Fibroblast of mammary gland (primary cell): Measurements from ENCODE around the gene CLEC12A.
"Not testable (repeated sequence)": the region's sequence is repeated elsewhere in the genome, so short reads cannot be mapped to it uniquely, and the experiment has no call there.

Experiments used
- DNase-seq: peaks from one replicate; pipeline ENCODE4 v3.0.0-alpha.2; 2010; ENCODE audit warnings: low read depth
- H3K4me3 ChIP-seq: 2 replicates; pipeline ENCODE4 v1.5.1; 2011; ENCODE audit warnings: low read depth, mild to moderate bottlenecking, low read length, moderate library complexity; ENCODE audit not compliant: control insufficient read depth
- CTCF ChIP-seq: conservative IDR thresholded peaks from 2 replicates; pipeline ENCODE4 v1.5.1; 2011; ENCODE audit warnings: low read depth, low read length, inconsistent platforms; ENCODE audit not compliant: control insufficient read depth, insufficient read depth

Gene CLEC12A

DNA sequence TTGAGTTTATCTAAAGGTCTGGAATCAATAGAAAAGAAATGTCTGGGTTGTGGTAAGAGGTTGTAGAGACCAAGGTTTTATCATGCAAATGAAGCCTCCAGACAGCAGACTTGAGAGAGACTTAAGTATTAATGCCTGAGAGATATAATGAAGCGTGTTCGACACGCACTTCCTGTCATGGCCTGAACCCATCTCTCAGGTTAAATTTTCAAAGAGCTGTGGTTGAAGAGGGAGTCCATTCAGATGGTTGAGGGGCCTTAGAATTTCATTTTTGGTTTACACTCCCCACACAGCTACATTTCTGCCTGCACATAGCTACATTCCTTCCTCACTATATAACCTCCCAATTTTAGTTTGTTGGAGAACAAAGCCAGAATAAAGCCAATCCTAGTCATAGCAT, 10.1 kb upstream of the CLEC12A start:
- no peak for DNase-seq
- H3K4me3 ChIP-seq = no peak overlapping the region
- no peak for TF ChIP-seq CTCF

DNA sequence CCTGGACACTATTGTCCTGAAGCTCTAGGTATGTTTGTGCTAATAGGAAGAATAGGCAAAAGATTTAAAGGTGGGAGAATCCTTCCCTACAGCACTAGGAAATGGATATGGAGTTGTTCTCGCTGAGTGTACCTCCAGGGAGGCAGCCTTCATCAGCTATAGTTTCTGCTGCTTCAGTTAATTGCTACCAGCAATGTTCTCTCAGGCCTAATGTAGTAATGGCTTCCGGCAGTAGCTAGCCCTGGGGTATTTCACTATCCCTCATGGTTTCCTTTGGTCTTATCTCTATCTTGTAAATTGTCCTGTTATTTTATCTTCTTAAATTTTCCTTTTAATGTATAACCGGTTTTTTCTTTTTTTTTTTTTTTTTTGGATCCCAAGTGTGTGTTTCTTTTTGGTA, 9.3 kb upstream of the CLEC12A start:
- H3K4me3 ChIP-seq = no peak overlapping the region
- no peak for DNase-seq

GRCh38 chr12:9969673-9970072, 1.5 kb upstream of the CLEC12A start:
- DNase-seq = no peak
- TF ChIP-seq CTCF = no peak
- H3K4me3 ChIP-seq = no peak overlapping the region

More for the DNA sequence above, 9.3 kb upstream of the CLEC12A start:
- TF ChIP-seq CTCF = no peak

DNA sequence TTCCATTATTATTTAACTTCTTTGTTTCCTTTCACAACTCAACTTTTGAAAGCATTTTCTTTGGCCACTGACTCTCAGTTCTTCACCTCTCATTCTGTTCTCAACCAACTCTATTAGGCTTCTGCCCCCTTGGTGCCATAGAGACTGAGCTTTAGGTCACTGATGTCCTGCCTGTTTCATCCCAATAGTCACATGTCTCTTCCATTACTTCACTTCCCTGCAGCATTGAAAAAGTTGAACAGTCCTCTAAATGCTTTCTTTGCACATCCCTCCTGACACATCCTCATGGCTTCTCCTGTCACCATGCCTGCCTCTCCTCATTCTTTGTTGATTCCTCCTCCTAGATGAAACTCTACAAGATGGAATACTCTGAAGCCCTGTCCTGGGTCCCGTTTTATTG, 2.7 kb downstream of the CLEC12A start:
- TF ChIP-seq CTCF = no peak
- H3K4me3 ChIP-seq = no peak overlapping the region
- DNase-seq = no peak

DNA sequence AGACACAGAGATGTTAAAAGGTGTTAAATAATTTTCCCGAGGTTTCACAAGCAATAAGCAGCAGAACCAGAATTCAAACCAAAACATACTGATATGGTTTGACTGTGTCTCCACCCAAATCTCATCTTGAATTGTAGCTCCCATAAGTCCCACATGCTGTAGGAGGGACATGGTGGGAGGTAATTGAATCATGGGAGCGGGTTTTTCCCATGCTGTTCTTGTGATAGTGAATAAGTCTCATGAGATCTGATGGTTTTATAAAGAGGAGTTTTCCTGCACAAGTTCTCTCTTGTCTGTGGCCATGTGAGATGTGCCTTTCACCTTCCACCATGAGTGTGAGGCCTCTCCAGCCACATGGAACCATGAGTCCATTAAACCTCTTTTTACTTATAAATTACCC, 3.5 kb downstream of the CLEC12A start:
- not testable (repeated sequence) for DNase-seq, H3K4me3 ChIP-seq

- no peak overlapping the region for H3K4me3 ChIP-seq
- TF ChIP-seq CTCF = no peak
- no peak for DNase-seq
These were observed 4.4 kb downstream of the CLEC12A start for GRCh38 chr12:9975614-9976013.

DNA sequence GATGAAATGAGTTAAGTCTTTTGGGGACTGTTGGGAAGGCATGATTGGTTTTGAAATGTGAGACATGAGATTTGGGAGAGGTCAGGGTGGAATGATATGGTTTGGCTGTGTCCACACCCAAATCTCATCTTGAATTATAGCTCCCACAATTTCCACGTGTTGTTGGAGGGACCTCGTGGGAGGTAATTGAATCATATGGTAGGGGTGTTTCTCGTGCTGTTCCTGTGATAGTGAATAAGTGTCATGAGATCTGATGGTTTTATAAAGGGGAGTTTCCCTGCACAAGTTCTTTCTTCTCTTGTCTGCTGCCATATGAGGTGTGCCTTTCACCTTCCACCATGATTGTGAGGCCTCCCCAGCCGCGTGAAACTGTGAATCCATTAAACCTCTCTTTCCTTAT, 5.4 kb downstream of the CLEC12A start:
- H3K4me3 ChIP-seq, DNase-seq: not testable (repeated sequence)

- H3K4me3 ChIP-seq = no peak overlapping the region
- DNase-seq = no peak
- no peak for TF ChIP-seq CTCF
These were observed 6.7 kb downstream of the CLEC12A start for GRCh38 chr12:9977916-9978315.
